ENCODE measurements around the gene MAP3K2.
"Not testable (repeated sequence)": the region's sequence is repeated elsewhere in the genome, so short reads cannot be mapped to it uniquely, and the experiment has no call there.

MAP3K2 gene

GRCh38 chr2:127358971-127359370, 28.8 kb downstream of the MAP3K2 start:
- TF ChIP-seq ZFX (IDR thresholded peaks at IDR 0.05; ENCODE audit: borderline replicate concordance): no peak
- TF ChIP-seq, protein P1, sequence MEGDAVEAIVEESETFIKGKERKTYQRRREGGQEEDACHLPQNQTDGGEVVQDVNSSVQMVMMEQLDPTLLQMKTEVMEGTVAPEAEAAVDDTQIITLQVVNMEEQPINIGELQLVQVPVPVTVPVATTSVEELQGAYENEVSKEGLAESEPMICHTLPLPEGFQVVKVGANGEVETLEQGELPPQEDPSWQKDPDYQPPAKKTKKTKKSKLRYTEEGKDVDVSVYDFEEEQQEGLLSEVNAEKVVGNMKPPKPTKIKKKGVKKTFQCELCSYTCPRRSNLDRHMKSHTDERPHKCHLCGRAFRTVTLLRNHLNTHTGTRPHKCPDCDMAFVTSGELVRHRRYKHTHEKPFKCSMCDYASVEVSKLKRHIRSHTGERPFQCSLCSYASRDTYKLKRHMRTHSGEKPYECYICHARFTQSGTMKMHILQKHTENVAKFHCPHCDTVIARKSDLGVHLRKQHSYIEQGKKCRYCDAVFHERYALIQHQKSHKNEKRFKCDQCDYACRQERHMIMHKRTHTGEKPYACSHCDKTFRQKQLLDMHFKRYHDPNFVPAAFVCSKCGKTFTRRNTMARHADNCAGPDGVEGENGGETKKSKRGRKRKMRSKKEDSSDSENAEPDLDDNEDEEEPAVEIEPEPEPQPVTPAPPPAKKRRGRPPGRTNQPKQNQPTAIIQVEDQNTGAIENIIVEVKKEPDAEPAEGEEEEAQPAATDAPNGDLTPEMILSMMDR (IDR thresholded peaks at IDR 0.05): no peak
- no peak overlapping the region for H3K27ac ChIP-seq

DNA sequence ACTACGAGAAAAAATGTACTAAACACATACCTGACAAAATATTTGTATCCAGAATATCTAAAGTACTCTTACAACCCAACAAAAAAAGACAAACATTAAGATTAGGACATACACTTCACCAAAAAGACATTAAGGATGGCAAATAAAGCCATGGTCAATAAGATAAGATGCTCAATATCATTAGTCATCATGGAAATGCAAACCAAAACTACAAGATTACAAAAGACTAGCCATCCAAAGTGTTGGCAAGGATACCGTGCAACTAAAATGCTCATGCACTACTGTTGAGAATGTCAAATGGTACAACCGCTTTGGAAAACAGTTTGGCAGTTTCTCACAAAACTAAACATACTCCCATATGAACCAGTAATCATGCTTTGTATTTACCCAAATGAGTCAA, 29.7 kb downstream of the MAP3K2 start:
- no peak overlapping the region for H3K27ac ChIP-seq
- TF ChIP-seq ZFX (IDR thresholded peaks at IDR 0.05; ENCODE audit: borderline replicate concordance): no peak
- TF ChIP-seq, protein P1 (IDR thresholded peaks at IDR 0.05): no peak

GRCh38 chr2:127357591-127357990, 30.2 kb downstream of the MAP3K2 start:
- TF ChIP-seq ZFX (IDR thresholded peaks at IDR 0.05; ENCODE audit: borderline replicate concordance): no peak
- TF ChIP-seq, protein P1 (IDR thresholded peaks at IDR 0.05): no peak
- H3K27ac ChIP-seq: no peak overlapping the region

GRCh38 chr2:127356531-127356930, 31.2 kb downstream of the MAP3K2 start:
- TF ChIP-seq ZFX (IDR thresholded peaks at IDR 0.05; ENCODE audit: borderline replicate concordance): no peak
- TF ChIP-seq, protein P1 (IDR thresholded peaks at IDR 0.05): no peak
- no peak overlapping the region for H3K27ac ChIP-seq

DNA sequence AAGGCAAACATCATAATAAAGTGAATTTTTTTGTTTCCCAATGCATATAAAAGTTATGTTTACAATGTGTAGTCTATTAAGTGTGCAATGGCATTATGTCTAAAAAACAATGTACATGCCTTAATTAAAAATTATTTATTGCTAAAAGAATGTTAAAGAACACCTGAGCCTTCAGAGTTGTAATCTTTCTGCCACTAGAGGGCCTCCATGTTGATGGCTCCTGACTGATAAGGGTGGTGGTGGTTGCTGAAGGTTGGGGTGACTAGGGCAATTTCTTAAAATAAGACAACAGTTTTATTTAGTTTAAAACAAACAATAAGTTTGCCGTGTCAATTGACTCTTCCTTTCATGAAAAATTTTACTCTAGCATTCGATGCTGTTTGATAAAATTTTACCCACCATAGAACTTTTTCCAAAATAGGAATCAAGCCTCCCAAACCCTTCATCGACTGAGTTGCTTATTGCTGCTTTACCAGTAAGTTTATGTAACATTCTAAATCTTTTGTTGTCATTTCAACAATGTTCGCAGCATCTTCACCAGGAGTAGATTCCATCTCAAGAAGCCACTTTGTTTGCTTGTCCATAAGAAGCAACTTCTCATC, 32.3 kb downstream of the MAP3K2 start:
- H3K27ac ChIP-seq: no peak overlapping the region
- no peak for TF ChIP-seq ZFX (IDR thresholded peaks at IDR 0.05; ENCODE audit: borderline replicate concordance)
- TF ChIP-seq, protein P1 (IDR thresholded peaks at IDR 0.05): peak; percentile 58

DNA sequence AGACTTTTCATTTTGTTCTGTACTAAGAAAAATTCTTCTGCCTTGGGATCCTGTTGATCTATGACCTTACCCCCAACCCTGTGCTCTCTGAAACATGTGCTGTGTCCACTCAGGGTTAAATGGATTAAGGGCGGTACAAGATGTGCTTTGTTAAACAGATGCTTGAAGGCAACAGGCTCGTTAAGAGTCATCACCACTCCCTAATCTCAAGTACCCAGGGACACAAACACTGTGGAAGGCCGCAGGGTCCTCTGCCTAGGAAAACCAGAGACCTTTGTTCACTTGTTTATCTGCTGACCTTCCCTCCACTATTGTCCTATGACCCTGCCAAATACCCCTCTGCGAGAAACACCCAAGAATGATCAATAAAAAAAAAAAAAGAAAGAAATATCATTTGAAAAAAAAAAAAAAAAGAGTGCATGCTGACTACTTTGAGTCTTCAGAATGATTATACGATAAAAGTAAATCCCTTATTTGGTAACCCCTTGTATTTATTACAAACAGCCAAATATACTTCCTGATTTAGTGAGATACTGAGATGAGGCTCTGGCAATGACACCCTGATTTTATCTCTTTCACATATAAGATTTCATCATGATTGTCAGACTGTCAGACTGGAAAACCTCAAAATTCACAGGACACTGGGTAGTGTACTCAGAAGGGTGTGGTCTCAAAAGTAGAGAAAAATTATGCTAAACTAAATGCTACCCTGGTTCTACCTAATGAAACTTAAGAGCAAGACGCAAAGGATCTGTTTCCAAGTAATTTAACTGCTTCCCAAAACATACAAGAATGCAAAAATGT, 33.7 kb downstream of the MAP3K2 start:
- not testable (repeated sequence) for H3K27ac ChIP-seq

GRCh38 chr2:127353223-127353622, 34.6 kb downstream of the MAP3K2 start:
- not testable (repeated sequence) for H3K27ac ChIP-seq

DNA sequence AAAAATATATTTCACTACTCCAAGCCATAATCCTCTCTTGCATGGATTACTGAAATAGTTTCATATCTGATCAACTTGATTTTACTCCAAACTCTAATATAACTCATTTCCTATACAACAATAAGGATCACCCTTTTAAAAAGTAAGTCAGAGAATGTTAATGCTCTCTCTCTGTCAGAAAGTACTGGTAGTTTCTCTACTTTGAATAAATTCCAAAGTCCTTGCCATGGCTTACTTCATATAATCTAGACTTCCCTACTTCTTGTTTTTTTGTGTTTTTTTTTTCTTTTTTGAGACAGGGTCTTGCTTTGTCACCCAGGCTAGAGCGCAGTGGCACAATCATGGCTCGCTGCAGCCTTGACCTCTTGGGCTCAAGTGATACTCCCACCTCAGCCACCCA, 36.2 kb downstream of the MAP3K2 start:
- no peak for TF ChIP-seq ZFX (IDR thresholded peaks at IDR 0.05; ENCODE audit: borderline replicate concordance)
- TF ChIP-seq, protein P1 (IDR thresholded peaks at IDR 0.05): no peak
- no peak overlapping the region for H3K27ac ChIP-seq

All from 22Rv1 (cell line).